ENCODE results near the gene SLC27A5.
"Not testable (repeated sequence)": the region's sequence is repeated elsewhere in the genome, so short reads cannot be mapped to it uniquely, and the experiment has no call there.

The SLC27A5 gene

DNA sequence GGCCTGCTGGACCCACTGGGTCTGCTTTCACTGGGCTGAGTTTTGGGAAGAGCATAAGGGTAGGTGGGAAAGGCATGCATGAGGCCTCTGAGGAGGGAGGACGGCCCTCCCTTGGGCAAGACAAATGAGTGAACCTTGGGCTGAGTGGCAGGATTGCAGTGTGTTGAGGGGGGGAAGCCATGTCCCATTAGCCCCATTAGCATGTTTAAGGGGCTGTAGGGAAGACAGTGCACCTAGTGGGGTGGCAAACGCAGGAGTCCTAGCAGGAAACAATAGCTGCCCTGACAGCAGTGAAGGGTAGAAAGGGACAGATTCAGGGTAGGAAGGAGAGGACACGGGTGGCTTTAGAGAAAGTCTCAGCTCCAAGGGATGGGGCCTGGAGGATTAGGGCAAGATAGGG, 10.9 kb upstream of the SLC27A5 start:
- no peak for DNase-seq (ENCODE audit: low spot score)

DNA sequence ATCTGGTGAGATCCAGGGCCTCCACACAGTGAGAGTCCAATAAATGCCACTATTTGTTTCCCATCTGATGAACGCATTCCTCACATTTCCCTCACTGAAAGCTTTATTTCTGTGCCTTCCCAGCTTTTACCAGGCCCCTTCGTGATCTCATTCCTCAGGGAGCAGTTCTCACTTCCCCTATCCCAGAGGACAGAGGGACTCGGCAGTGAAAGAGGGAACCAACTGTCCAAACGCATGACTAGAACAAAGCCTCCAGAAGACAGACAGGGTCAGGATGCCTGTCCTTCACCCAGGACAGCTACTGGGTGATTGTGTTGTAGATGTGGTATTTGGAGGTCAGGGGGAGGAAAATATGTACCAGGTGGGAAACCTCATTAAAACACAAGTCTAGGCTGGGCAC, 9.9 kb upstream of the SLC27A5 start:
- DNase-seq (ENCODE audit: low spot score) = no peak

DNA sequence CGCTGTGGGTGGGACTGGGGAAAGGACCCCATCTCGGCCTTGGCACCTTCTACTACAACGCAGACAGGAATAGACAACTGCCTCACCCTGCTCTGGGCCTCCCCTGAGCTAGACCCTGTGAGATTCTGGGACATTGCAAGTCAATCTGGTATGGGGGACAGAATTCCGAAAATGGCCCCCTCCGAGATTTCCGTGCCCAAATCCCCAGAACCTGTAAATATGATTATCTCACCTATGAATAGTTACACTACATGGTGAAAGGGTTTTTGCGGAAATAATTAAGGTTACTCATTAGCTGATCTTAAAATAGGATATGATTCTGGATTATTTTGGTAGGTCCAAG, 8.4 kb upstream of the SLC27A5 start:
- no peak for DNase-seq (ENCODE audit: low spot score)

DNA sequence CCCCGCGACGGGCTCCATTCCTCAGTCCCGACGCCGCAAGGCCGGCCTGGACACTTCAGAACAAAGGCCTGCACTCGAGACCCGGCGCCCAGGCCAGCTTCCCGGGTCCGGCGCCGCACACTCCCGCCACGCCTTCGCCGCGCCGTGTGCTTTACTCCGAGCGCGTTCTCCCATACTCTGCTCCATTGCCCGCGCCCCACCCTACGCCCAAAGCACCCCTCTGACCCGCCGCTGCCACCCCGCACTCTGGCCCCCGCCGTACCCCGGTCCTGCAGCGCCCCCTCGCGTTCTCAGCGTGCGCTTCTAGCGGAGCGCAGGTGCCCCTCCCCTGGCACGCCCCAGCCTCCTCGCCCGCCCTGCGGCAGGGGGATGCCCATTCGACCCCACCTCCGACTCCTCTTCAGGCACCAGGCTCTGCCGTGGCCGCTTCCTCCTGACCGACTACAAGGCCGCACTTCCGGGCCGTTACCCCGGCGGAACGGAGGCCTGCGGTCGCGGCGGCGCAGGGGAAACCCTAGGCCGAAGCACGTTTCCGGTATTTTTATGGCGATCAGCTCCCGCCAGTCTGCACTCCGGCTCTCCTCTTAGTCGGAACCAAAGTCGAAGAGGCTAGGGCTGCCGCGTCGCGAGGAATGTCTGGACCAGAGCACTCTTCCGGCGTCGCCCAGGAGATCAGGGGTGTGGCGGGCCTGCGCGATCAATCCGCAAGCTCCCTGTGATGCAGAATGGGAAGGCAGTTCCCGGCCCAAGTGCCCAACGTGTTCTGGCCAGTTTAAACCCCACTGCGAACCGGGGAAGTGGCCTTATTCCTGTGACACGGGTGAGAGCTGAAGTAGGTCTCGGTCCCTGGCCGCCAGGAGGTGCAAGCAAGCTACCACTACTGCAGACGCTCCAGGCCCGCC, 7.8 kb upstream of the SLC27A5 start, which contains the start of gene ZBTB45:
TSS of gene ZBTB45 (minus strand) at position 456 of the 902 bp plus-strand sequence. CDS start 2,137 bp downstream, outside the sequence.
- peak; percentile 90 for DNase-seq (ENCODE audit: low spot score)

DNA sequence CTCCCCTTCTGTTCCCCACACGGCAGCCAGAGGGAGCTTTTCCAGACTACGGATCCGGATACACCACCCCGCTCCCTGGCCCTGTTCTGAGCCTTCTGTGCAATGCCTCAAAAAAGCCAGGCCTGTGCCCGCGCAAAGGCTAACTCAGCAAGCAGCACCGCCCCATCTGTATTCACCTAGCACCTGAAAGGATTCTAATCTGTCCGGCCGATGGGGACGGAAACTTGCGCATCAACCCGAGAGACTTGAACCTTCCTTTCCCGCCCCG, 7.2 kb upstream of the SLC27A5 start:
- peak; percentile 87 for DNase-seq (ENCODE audit: low spot score)

DNA sequence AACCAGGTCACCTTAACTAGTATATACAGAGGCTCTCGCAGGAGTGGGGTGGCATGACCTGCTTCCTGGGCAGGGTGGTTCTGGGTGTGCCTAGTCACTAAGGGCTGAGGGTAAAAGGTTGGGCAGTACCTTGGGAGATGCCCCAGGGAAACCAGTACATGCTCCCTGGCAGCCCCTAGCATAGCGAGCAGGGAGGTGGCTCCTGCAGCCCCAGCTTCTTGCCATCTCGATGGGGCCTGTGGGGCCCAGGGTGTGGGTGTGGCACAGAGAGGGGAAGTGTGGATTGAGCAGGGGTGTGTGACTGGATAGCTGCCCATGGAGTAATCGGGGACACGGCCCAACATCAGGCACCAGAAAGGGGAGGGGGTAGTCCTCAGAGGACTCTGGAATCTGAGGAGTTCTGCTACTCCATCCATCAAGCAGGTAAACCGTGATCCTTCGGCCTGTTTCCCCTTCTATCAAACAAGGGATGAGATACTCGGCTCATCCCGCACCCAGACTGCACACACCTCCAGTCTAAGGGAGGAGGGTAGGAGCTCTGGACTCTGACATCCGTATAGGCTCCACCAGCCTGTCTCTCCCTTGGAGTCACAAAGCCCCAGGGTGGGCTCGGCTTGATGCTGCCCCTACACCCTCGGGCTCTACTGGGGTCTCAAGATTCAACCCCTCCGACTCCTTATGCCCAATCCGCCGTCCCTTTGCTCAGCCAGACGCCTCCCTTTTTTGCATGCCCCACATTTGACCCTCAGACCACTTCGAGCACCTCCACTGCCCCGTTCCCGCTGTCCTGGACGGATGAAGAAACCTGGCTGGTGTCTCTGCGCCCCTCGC, 6.7 kb upstream of the SLC27A5 start:
- DNase-seq (ENCODE audit: low spot score) = no peak

DNA sequence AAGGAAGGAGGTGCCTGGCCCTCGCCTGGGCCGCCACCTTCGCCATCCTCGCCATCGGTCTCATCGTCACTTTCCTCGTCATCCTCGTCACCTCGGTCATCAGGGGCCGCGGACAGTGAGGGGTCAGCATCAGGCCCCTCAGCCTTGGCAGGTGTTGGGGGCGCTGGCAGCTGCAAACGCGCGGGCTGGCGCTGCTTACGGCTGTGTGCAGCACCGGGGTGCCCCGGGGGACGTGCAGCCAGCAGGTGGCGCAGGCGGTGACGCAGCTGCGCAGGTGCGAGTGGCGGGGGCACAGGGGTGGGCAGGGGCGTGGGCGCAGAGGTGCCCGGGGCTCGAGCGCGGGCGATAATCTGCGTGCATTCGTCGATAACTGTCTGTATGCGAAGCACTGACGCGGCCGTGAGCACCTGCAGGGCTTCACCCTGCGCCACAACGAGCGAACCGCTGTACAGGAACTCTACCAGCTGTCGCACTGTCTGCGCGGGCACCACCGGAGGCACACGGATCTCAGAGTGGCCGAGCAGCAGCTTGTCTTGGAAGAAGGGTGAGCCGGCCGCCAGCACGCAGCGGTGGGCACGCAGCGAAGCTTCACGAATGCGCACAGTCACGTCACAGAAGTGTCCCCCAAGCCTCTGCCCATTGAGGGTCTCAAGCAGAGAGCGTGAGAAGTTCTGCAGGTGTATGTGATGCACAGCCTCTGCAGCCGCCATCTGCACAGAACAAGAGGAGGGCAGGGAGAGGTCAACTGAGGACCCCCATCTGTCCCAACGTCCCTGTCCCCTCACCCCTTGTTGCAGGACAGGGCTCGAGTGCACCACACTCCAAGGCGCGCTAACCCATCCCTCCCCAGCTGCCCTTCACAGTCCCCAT, 5.4 kb upstream of the SLC27A5 start:
- no peak for DNase-seq (ENCODE audit: low spot score)

DNA sequence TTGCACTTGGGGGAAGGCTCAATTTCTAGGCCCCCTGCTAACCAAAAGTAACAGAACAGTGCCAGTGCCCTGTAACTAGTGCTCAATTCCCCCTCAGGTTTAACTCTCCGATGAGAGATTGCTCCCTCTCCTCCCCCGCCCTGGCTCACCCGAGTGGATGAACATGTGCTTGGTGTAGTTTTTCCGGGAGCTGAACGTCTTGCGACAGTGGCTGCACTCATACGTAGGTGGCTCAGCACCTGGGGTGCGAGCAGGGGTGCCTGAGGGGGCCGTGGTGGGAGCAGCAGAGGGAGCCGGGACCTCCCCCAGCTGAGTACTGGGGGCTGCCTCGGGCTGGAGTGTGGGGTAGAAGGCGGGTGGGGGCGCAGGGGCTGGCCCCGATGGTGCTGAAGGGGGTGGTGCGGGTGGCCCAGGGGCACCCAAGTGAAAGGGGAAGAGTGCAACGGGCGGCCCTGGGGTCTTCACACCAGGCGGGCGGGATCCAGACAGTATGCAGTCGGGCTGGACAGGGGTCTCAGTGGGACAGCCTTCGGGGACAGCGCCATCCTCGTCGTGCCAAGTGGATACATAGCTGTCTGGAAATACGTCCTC, 4.5 kb upstream of the SLC27A5 start:
- DNase-seq (ENCODE audit: low spot score) = no peak

DNA sequence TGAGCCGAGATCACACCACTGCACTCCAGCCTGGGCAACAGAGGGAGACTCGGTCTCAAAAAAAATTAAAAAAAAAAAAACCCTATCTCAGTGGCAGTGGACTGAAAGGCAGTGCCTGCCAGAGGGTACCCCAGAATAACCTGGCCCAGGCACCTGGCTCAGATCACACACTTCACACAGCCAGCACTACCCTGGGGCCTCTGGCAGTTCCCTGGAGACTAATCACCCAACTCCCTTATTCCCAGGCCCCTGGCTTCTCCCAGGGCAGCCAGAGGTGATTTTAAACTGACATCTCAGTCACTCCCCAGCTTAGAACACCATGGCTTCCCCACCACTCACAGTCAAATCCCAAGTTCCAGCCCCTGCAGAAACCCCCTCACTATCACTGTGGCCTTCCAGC, 3.5 kb upstream of the SLC27A5 start:
- DNase-seq (ENCODE audit: low spot score) = no peak

DNA sequence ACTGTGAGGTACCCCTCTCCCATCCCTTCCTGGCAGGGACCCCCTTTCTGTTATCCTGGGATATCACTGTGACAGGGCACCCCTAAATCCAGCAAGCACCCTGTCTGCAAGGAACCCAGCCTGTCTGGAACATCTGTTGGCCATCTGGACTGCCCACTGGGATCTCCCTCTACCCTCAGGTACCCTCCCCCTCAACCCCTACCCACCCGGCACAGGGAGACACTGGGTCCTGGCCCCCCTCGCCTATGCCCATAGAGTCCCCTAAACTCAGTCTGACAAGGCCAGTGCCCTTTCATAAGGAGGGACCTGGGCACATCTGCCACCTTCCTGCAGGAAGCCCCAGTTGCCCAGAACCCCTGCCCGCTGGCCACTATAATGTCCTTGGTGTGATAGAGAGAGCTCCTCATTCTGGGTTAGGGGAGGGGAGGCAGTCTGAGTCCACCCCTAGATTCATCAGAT, 2.8 kb upstream of the SLC27A5 start:
- no peak for DNase-seq (ENCODE audit: low spot score)

DNA sequence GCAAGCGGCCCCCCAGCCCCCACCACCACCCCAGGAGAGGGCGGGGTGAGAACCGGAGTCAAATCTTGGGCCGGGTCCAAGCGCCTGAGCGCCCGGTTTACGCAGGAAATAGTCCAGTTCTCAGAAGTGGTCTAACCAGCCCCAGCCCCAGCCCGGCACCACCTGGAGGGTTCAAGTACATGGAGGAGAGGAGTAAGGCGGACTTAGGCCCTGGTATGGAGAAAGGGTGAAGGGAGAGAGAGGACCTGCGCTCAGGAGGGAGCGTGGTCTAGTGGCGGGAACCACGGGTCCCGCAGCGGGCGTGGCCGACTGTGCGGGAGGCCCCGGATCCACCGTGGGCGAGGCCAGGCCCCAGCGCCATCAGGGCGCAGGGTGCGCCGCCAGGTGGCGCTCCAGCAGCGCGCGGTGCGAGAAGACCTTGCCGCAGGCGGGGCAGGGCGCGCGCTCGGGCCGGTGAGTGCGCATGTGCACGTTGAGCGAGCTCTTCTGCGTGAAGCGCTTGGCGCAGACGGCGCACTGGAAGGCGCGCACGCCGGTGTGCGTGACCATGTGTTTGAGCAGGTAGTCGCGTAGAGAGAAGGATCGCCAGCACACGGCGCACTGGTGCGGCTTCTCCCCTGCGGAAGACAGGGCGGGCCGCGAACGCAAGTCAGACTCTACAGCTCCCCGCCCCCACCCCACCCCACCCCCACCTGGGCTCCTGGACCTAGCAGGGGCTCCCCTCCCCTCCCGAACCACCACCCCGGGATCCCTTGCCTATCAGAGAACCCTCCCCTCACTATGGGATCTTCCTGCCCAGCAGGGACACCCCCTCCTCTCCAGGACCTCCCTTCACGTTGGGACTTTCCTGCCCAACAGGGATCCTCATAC, 2.1 kb upstream of the SLC27A5 start:
- peak; percentile 86 for DNase-seq (ENCODE audit: low spot score)

DNA sequence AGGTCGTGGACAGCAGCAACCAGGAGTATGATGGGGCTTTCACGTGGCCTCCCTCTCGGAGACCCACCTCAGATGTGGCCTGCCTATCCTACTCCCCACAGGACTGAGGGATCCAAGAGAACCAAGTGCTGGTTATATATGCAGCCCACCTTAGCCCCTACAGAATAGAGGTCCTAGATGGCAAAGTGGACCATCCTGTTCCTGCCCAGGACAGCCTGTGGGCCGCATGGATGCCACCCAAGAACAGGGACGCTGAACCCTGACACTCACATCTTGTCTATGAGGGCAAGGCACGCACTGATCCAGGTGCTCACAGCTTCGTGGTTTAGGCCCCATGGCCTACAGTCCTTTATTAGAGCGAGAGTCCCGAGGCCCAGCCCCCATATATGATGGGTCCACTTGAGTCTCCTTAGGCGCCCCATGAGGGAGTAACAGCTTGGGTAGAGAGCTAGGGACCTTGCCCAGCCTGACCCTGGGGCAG, 1.5 kb upstream of the SLC27A5 start:
- no peak for DNase-seq (ENCODE audit: low spot score)

DNA sequence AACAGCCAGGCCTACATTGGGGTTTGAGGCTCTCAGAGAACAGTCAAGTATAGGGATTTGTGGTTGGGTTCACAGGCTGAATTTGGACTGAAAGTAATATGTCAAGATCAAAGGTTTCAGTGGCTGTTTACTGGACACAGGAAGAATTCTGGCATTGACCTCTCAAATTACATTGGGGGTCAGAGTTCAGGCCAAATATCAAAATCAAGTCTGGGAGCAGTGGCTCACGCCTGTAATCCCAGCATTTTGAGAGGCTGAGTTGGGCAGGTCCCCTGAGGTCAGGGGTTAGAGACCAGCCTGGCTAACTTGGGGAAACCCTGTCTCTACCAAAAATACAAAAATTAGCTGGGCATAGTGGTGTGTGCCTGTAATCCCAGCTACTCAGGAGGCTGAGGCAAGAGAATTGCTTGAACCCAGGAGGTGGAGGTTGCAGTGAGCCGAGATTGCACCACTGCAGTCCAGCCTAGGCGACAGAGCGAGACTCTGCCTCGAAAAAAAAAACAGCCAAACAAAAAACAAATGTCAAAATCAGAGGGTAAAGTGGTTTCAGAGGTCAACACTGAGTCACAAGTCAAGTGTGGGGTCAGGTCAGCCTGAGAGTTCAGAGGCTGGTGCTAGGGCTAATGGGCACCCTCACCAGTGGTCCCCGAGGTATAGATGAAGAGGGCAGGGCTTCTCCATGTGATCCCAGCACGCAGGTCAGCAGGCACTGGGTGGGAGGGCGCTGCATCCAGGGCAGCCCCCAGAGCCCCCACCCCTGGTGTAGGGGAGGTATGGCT, 1.5 kb downstream of the SLC27A5 start:
- DNase-seq (ENCODE audit: low spot score) = no peak

DNA sequence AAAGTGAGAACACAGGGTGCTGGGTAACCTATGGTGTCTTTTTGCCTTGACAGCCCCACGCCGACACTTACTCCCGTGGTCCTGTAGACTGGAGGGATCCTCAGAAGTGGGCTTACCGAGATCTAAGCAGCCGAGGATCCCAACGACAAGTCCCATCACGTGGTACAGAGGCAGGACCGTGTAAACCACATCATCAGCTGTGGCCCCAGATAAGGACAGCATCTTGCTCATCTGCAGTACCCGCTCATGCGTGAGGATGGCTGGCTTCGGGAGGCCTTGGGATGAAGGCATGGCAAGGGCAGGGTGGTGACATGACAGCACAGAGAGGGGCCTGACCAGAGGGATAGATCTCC, 2.1 kb downstream of the SLC27A5 start:
- no peak for DNase-seq (ENCODE audit: low spot score)

DNA sequence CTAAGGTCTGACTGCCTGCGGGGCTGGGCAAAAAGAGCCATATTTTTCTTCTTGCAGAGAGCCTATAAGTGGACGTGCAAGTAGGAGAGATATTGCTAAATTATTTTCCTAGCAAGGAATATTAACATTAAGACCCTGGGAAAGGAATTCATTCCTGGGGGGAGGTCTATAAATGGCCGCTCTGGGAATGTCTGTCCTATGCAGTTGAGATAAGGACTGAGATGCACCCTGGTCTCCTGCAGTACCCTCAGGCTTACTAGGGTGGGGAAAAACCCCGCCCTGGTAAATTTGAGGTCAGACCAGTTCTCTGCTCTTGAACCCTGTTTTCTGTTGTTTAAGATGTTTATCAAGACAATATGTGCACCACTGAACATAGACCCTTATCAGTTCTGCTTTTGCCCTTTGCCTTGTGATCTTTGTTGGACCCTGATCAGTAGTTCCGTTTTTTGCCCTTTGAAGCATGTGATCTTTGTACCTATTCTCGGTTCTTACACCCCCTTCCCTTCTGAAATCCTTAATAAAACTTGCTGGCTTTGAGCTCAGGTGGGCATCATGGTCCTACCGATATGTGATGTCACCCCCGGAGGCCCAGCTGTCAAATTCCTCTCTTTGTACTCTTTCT, 4.1 kb downstream of the SLC27A5 start:
- not testable (repeated sequence) for DNase-seq (ENCODE audit: low spot score)

DNA sequence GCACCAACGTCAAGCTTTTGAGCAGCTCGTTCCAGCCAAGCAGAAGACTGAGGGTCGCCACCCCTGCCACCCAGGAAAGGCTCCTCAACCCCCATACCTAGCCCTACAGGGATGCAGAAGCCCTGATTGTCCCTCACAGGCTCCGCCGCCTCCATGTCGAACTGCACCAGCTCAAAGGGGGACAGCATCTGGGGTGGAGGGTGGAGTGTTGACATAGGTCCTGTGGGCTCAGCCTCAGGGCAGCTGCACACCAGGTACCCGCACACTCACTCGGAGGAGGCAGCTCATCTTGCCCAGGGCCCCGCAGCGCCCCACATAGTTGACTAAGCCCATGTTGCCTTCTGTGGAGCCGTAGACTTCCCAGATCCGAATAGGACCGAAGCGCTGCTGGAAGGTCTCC, 11.6 kb downstream of the SLC27A5 start:
- no peak for DNase-seq (ENCODE audit: low spot score)

DNA sequence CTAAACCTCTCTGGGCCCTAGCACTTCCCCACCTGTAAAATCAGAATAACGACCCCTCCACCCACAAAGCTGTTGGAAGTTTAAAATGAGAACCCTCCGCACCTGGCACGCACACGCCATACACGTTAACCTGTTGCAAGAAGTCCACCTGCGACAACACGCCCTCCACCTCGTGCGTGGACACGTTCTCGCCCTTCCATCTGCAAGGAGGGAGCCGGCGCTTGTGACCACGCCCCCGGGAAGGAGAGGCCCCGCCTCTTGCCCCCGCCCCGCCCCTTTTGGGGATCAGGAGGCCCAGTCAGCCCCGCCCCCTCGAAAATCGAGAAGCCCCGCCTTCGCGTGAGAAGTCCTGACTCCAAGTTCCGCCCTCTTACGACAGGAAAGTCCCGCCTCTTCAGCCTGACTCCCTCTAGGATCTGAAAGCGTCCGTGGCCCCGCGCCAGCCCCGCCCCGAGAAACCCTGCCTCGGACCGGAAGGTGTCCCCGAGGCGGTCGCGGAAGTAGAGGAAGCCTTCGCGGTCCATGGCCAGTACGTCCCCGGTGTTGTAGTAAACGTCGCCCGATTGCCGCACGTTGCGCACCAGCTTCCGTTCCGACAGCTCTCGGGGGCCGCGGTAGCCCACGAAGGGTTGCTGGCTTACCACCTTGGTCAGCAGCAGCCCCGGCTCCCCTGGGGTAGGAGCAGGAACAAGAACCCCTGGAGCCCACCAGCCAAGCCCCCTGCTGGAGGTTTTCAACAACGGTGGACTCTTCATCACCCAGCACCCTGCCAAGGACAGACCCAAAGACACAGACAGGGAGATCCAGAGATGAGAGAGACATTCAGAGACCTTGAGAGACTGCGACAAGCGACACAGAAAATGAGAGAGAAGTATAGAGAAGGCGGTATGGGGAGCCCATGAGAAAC, 12.5 kb downstream of the SLC27A5 start:
- peak; percentile 97 for DNase-seq (ENCODE audit: low spot score)

DNA sequence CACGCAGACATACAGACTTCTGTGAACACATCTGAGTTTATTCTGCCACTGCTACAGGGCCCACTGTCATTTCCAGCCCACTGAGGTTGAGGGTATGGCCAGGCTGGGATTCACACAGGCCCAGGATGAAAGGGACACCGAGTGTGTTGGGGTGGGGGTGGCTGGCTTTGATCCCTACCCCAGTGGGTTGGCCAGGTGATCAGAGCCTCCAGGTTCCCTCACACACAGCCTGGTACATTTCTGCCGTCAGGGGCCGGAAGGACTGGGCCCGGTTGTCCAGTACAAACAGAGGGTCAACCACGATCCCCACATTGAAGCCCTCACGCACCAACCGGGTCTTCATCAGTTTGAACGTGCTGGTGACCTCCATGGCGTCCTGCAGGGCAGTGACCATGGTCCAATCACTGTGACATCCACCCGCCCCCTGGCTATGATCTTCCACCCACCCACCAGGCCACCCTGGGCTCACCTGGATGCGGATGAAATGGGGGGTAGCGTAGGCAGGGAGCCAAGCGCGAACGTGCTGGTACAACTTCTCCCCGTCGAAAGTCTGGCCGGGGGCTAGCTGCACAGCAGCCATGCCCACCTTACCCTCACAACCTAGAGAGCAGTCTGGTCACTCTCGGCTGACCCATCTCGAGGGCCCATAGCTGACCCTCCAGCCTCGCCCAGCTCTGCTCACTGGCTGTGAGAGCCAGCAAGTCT, 13.3 kb downstream of the SLC27A5 start:
- no peak for DNase-seq (ENCODE audit: low spot score)
